HL-60 (cell line): ENCODE measurements around the gene PRICKLE2.

Source experiments
- DNase-seq, 2 experiments: peaks; one replicate each; pipeline ENCODE4 v3.0.0-alpha.2; 2010 to 2020; ENCODE audit warnings: low read depth in 1 of 2, low spot score in 1 of 2
- H3K27ac ChIP-seq: fragments of 250-450 bp; sonication (Bioruptor Pico); replicated peaks from 2 replicates; pipeline ENCODE4 v1.5.1; 2020; ENCODE audit warnings: mild to moderate bottlenecking, moderate library complexity
- H3K27me3 ChIP-seq: fragments of 250-450 bp; sonication (Bioruptor Pico); 2 replicates; pipeline ENCODE4 v1.5.1; 2021; ENCODE audit warnings: mild to moderate bottlenecking, moderate library complexity; ENCODE audit not compliant: insufficient read depth, poor library complexity, severe bottlenecking
- H3K4me3 ChIP-seq: replicated peaks from 2 replicates; pipeline ENCODE4 v1.5.1; 2011; ENCODE audit warnings: mild to moderate bottlenecking, control low read depth, low read length; ENCODE audit not compliant: insufficient read depth
- GABPA ChIP-seq: IDR thresholded peaks from 2 replicates; pipeline ENCODE4 v1.6.1; 2012; ENCODE audit warnings: low read depth
- POLR2AphosphoS5 ChIP-seq: IDR thresholded peaks from 2 replicates; pipeline ENCODE4 v1.6.1; 2012; ENCODE audit warnings: low read depth
- SPI1 ChIP-seq: IDR thresholded peaks from 2 replicates; pipeline ENCODE4 v1.6.1; 2012; ENCODE audit warnings: low read depth, mild to moderate bottlenecking, borderline replicate concordance
- TF ChIP-seq, protein P1 (sequence below): IDR thresholded peaks from one replicate; pipeline ENCODE4 v1.5.1; 2011; ENCODE audit warnings: low read length, control low read depth, inconsistent platforms; ENCODE audit not compliant: insufficient read depth
- TF ChIP-seq, protein P2 (sequence below): IDR thresholded peaks from 2 replicates; pipeline ENCODE4 v1.6.1; 2012; ENCODE audit warnings: low read depth; ENCODE audit not compliant: insufficient replicate concordance

The PRICKLE2 gene

DNA sequence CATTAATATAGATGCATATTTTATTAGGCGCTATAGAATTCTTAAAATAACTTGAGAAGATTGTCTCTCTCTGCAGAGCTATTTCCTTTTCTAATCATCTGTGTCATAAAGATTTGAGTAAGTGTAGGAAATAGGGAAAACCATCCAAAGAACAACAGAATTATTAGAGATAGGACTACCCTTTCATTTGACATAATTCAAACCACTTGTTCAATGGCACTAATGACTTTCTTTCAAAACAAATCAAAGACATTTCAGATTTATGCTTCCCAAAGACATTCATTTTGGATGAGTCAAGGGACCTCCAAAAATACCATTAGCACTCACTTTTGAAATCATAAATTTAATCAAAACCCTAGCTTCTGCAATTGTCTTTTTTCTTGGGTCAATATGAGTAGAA lies 29.5 kb downstream of the PRICKLE2 start:
- Histone ChIP-seq H3K27ac (no peak overlapping the region), H3K4me3 (no peak overlapping the region), H3K27me3 (no peaks in the 10 kb centered on the region)
- no peak for DNase-seq
- TF ChIP-seq GABPA = no peak
- TF ChIP-seq, protein P1, sequence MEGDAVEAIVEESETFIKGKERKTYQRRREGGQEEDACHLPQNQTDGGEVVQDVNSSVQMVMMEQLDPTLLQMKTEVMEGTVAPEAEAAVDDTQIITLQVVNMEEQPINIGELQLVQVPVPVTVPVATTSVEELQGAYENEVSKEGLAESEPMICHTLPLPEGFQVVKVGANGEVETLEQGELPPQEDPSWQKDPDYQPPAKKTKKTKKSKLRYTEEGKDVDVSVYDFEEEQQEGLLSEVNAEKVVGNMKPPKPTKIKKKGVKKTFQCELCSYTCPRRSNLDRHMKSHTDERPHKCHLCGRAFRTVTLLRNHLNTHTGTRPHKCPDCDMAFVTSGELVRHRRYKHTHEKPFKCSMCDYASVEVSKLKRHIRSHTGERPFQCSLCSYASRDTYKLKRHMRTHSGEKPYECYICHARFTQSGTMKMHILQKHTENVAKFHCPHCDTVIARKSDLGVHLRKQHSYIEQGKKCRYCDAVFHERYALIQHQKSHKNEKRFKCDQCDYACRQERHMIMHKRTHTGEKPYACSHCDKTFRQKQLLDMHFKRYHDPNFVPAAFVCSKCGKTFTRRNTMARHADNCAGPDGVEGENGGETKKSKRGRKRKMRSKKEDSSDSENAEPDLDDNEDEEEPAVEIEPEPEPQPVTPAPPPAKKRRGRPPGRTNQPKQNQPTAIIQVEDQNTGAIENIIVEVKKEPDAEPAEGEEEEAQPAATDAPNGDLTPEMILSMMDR = no peak
- TF ChIP-seq, protein P2, sequence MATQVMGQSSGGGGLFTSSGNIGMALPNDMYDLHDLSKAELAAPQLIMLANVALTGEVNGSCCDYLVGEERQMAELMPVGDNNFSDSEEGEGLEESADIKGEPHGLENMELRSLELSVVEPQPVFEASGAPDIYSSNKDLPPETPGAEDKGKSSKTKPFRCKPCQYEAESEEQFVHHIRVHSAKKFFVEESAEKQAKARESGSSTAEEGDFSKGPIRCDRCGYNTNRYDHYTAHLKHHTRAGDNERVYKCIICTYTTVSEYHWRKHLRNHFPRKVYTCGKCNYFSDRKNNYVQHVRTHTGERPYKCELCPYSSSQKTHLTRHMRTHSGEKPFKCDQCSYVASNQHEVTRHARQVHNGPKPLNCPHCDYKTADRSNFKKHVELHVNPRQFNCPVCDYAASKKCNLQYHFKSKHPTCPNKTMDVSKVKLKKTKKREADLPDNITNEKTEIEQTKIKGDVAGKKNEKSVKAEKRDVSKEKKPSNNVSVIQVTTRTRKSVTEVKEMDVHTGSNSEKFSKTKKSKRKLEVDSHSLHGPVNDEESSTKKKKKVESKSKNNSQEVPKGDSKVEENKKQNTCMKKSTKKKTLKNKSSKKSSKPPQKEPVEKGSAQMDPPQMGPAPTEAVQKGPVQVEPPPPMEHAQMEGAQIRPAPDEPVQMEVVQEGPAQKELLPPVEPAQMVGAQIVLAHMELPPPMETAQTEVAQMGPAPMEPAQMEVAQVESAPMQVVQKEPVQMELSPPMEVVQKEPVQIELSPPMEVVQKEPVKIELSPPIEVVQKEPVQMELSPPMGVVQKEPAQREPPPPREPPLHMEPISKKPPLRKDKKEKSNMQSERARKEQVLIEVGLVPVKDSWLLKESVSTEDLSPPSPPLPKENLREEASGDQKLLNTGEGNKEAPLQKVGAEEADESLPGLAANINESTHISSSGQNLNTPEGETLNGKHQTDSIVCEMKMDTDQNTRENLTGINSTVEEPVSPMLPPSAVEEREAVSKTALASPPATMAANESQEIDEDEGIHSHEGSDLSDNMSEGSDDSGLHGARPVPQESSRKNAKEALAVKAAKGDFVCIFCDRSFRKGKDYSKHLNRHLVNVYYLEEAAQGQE = no peak
- TF ChIP-seq POLR2AphosphoS5 = no peak
- TF ChIP-seq SPI1 = no peak

DNA sequence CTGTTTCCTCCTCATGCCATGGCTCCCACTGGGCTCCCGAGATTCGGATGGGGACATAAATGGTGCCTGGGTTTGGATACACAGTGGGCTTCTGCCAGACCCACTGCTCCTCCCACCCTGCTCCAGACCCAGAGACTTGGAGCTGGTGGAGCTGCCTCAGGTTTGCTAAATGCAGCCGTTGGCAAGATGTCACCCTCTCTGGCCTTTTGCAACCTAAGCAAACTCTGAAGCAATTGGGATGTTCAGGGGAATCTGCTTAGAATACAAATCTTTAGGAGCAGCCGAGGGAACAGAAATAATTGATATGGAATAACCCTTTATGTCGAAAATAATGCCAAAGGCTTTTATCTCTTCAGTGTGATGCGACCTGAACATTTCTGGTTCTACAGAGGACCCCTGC lies 33.4 kb downstream of the PRICKLE2 start:
- H3K27me3 ChIP-seq = no peaks in the 10 kb centered on the region
- DNase-seq = no peak
- H3K27ac ChIP-seq = no peak overlapping the region
- no peak overlapping the region for H3K4me3 ChIP-seq
- no peak for TF ChIP-seq POLR2AphosphoS5
- TF ChIP-seq, protein P1 = no peak
- TF ChIP-seq GABPA = no peak
- TF ChIP-seq, protein P2 = no peak
- no peak for TF ChIP-seq SPI1

DNA sequence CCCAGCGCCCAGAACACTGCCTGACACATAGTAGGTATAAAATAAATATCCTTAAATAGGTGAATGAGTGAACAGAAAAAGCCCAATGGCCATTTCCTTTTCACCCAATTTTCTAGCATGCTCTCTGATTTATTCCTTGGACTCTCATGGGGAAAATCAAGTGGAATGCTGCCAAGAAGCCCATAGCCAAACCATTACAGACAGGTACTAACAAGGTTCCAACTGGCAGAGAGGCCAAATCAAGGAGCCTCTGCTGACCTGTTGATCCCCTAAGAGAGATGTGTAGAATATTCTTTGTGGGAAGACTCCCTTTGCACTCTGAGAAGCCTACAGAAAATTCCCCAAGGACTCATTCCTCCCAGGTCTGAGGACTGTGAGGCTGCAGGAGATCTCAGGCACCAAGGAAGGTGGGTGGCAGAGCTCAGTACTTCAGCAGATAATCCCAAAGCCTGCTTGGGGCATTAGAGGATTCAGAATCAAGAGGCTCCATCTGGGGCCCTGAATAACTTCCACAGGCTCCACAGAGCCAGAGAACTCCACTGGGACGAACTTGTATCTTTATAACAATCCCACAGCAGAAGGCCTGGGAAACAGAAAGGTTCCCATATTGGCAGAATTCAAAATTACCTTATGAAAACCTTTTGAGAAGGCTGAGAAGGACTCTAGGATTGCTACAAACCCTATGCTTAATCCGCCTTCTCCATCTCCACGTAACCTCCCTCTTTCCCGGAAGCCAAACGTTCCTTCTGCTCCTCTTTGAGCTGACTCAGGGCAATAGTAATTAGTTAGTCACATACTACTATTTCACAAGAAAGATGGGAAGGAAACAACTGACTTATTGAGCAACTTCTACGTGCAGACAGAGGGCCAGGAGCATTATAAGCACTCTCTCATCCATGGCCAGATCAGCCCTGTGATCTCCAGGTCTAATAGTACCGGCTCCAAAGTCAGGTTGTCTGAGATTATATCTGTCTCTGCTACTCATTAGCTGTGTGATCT lies 34.5 kb downstream of the PRICKLE2 start:
- no peak overlapping the region for H3K27ac ChIP-seq
- H3K27me3 ChIP-seq = no peaks in the 10 kb centered on the region
- TF ChIP-seq, protein P1 = no peak
- TF ChIP-seq GABPA = no peak
- no peak for TF ChIP-seq POLR2AphosphoS5
- TF ChIP-seq, protein P2 = no peak
- no peak for TF ChIP-seq SPI1
- DNase-seq = peak in 1 of 2 experiments; percentile 5
- no peak overlapping the region for H3K4me3 ChIP-seq
